ENCODE measurements around the gene CLEC16A.

Gene CLEC16A

GRCh38 chr16:10954903-10955302 lies 10.5 kb downstream of the CLEC16A start:
- TF ChIP-seq CTCF (IDR thresholded peaks at IDR 0.05; ENCODE audit: low read depth, low read length): no peak
- H3K4me3 ChIP-seq (ENCODE audit: low read depth, low read length): no peak overlapping the region

- TF ChIP-seq CTCF (IDR thresholded peaks at IDR 0.05; ENCODE audit: low read depth, low read length): no peak
- no peak overlapping the region for H3K4me3 ChIP-seq (ENCODE audit: low read depth, low read length)
Measured at GRCh38 chr16:10957771-10958482, 13.6 kb downstream of the CLEC16A start.

- TF ChIP-seq CTCF (IDR thresholded peaks at IDR 0.05; ENCODE audit: low read depth, low read length): no peak
- no peak overlapping the region for H3K4me3 ChIP-seq (ENCODE audit: low read depth, low read length)
Measured at GRCh38 chr16:10959161-10959560, 14.8 kb downstream of the CLEC16A start.

- H3K4me3 ChIP-seq (ENCODE audit: low read depth, low read length): no peak overlapping the region
Measured at GRCh38 chr16:10961231-10961630, 16.9 kb downstream of the CLEC16A start.

GRCh38 chr16:10964039-10964890 lies 19.9 kb downstream of the CLEC16A start:
- peak; percentile 88 for TF ChIP-seq CTCF (IDR thresholded peaks at IDR 0.05; ENCODE audit: low read depth, low read length)
- H3K4me3 ChIP-seq (ENCODE audit: low read depth, low read length): no peak overlapping the region

More at GRCh38 chr16:10961231-10961630, 16.9 kb downstream of the CLEC16A start:
- no peak for TF ChIP-seq CTCF (IDR thresholded peaks at IDR 0.05; ENCODE audit: low read depth, low read length)

GRCh38 chr16:10964891-10965326 lies 20.5 kb downstream of the CLEC16A start:
- TF ChIP-seq CTCF (IDR thresholded peaks at IDR 0.05; ENCODE audit: low read depth, low read length): no peak
- no peak overlapping the region for H3K4me3 ChIP-seq (ENCODE audit: low read depth, low read length)

Measured in WI38 (cell line).